Caki2 (cell line): ENCODE results near the gene MAP2K1. TPM values are rescaled to one million over a fixed set of nuclear protein-coding genes. Genes with fewer than 3 reads are reported as not detected.
"Not testable (repeated sequence)": the region's sequence is repeated elsewhere in the genome, so short reads cannot be mapped to it uniquely, and the experiment has no call there.

Experiments
- DNase-seq: peaks from one replicate; pipeline ENCODE4 v3.0.0-alpha.2; 2015; ENCODE audit warnings: low read depth
- in situ Hi-C: cut with HindIII; loops from 2 replicates; pipeline ENCODE4 v1.10.0; 2016; ENCODE audit warnings: low sequenced_read_pairs, low pct_unique_long_range_greater_than_20kb, mixed read lengths
- total RNA-seq: library from RNA; depleted of rRNA; stranded (reverse); fragments of >200 nt; shearing (Covaris generic); gene quantifications from 2 replicates; pipeline ENCODE4 v1.2.3, GENCODE V29; 2014; ENCODE audit warnings: low replicate concordance; rRNA removed

MAP2K1 gene
- 10.0 and 21.2 TPM in 2 replicates for total RNA-seq

GRCh38 chr15:66386204-66387123 is at the start of gene MAP2K1:
Gene MAP2K1 (plus strand): TSS chr15:66386912. CDS start chr15:66387348, 436 bp downstream.
- in situ Hi-C loops: no loop called here
- peak; percentile 96 for DNase-seq

GRCh38 chr15:66348530-66348929 is 38.2 kb upstream of the MAP2K1 start:
- DNase-seq, in situ Hi-C loops: not testable (repeated sequence)

GRCh38 chr15:66356077-66356358 is 30.7 kb upstream of the MAP2K1 start:
- DNase-seq: no peak
- in situ Hi-C loops: no loop called here

- in situ Hi-C loops: no loop called here
- peak; percentile 90 for DNase-seq
These were observed 30.1 kb upstream of the MAP2K1 start, which contains the start of gene TIPIN for GRCh38 chr15:66356359-66357236. Gene TIPIN (minus strand): TSS chr15:66356685. CDS start chr15:66352947, 3,738 bp downstream.

- in situ Hi-C loops: no loop called here
- no peak for DNase-seq
These were observed 27.0 kb upstream of the MAP2K1 start for GRCh38 chr15:66359740-66360139.

GRCh38 chr15:66361745-66362460 is 24.8 kb upstream of the MAP2K1 start:
- in situ Hi-C loops: not testable (repeated sequence)

GRCh38 chr15:66362776-66363175 is 23.9 kb upstream of the MAP2K1 start:
- DNase-seq: no peak

More at GRCh38 chr15:66361745-66362460, 24.8 kb upstream of the MAP2K1 start:
- not testable (repeated sequence) for DNase-seq

GRCh38 chr15:66364944-66365528 is 21.7 kb upstream of the MAP2K1 start:
- in situ Hi-C loops: no loop called here
- DNase-seq: no peak

More at GRCh38 chr15:66362776-66363175, 23.9 kb upstream of the MAP2K1 start:
- in situ Hi-C loops: no loop called here

GRCh38 chr15:66369773-66370651 is 16.7 kb upstream of the MAP2K1 start:
- in situ Hi-C loops: no loop called here
- no peak for DNase-seq

GRCh38 chr15:66374179-66374578 is 12.5 kb upstream of the MAP2K1 start:
- DNase-seq: no peak
- in situ Hi-C loops: no loop called here

GRCh38 chr15:66378814-66379430 is 7.8 kb upstream of the MAP2K1 start:
- no peak for DNase-seq
- in situ Hi-C loops: no loop called here

- in situ Hi-C loops, DNase-seq: not testable (repeated sequence)
These were observed 5.3 kb upstream of the MAP2K1 start for GRCh38 chr15:66381376-66381775.

GRCh38 chr15:66387163-66388042 is 691 bp downstream of the MAP2K1 start:
- DNase-seq: peak; percentile 58
- in situ Hi-C loops: no loop called here

- in situ Hi-C loops: no loop called here
These were observed 1.3 kb downstream of the MAP2K1 start for GRCh38 chr15:66388043-66388363.

GRCh38 chr15:66388576-66388975 is 1.9 kb downstream of the MAP2K1 start:
- in situ Hi-C loops: no loop called here
- no peak for DNase-seq

More at GRCh38 chr15:66388043-66388363, 1.3 kb downstream of the MAP2K1 start:
- DNase-seq: no peak
